G401.6 (cell line): Measurements from ENCODE around the gene ZMIZ1.

Experiments
- FAIRE-seq: peaks from 2 replicates; lab custom pipeline; 2012; peaks lifted over from hg19 to GRCh38; lab: Jason Lieb, UNC

ZMIZ1 gene

DNA sequence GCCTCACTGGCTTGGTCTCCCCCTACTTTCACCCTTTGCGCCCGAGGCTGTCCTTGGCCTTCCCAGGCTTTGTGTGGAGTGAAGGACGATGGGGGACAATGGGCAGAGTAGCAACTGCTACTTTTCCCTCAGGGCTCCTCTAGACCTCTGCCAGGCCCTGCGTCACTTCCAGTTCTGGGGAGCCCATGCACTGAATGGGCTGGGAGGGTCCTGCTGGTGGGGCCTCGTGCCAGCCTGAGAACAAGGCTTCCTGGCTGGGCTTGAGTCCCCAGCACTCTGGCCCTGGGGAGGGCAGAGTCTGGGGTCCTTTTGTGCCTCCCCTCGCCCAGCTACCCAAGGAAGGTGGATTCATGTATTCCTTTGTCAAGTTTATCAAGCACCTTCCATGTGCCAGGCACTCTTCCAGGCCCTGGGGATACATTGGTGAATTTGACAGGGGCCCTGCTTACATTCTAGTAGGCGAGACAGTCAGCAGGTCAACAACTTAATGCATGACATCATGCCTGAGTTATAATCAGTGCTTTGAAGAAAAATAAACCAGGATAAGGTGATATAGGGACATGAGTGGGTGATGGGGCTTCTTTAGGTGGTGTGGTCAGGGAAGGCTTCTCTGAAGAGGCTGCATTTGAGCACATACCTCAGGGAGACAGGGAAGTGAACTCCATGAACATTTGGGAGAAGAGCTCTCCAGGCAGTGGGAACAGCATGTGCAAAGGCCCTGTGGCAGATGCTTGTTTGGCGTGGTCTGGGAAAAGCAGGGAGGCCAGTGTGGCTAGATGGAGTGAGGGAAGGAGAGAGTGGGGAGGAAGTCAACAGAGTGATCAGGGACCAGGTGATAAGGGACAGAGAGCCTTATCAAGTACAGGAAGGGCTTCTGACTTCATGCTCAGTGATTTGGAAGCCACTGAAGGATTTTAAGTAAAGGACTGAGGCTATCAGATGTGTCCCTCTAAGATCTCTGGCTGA, 14.1 kb downstream of the ZMIZ1 start:
- no peak for FAIRE-seq

GRCh38 chr10:79084012-79084971, 15.5 kb downstream of the ZMIZ1 start:
- FAIRE-seq = no peak

DNA sequence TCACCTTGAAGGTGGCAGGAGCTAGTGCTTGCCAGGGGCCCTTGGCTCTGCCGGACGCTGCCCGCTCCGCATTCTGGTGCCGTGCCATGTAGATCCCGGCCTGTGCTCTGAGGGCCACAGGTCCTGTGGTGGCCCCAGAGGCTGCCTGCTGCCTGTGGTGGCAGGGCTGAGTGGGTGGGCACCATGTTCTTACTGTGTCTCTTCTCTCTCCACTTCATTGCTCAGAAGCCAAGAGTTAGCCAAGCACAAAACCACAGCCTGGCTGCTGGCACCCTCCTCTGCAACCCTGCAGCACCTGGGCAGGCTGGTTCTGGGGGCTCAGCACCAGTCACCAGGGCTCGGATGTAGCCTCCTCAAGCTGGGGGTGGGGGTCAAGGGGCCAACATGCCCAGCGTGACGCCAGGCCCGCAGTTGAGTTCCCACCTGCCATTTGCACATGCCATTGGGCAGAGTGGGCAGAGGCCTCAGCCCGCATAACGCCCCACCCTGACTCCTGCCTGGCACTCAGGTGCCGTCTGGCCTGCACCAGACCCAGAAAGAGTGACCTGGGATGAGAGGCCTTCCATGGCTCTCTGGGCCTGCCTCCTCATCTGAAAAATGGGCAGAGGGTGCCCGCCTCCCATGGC, 16.3 kb downstream of the ZMIZ1 start:
- FAIRE-seq = no peak

GRCh38 chr10:79086822-79087221, 18.1 kb downstream of the ZMIZ1 start:
- FAIRE-seq = no peak

- FAIRE-seq = no peak
Measured at GRCh38 chr10:79087721-79088120, 19.0 kb downstream of the ZMIZ1 start.

- FAIRE-seq = no peak
Measured at GRCh38 chr10:79088176-79088575, 19.4 kb downstream of the ZMIZ1 start.

- FAIRE-seq = no peak
Measured at GRCh38 chr10:79088613-79089355, 20.0 kb downstream of the ZMIZ1 start.

DNA sequence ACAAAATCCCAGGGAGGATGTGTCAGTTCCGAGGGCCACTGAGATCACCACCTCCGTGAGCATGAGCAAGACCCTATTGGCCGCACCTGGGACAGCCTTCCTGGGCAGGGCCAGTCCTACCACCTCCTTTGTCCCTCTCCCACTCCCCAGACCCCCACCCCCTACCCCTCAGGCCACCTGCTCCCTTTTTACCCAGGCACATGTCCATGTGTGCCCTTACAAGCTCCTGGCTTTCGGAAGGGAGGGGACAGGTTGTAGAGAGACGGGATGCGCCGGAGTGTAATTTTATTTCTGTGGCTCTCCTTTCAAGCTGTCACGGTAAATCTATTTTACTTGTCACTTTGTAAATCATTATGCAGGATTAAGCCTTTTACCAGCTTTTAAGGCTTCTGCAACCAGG, 20.9 kb downstream of the ZMIZ1 start:
- no peak for FAIRE-seq

DNA sequence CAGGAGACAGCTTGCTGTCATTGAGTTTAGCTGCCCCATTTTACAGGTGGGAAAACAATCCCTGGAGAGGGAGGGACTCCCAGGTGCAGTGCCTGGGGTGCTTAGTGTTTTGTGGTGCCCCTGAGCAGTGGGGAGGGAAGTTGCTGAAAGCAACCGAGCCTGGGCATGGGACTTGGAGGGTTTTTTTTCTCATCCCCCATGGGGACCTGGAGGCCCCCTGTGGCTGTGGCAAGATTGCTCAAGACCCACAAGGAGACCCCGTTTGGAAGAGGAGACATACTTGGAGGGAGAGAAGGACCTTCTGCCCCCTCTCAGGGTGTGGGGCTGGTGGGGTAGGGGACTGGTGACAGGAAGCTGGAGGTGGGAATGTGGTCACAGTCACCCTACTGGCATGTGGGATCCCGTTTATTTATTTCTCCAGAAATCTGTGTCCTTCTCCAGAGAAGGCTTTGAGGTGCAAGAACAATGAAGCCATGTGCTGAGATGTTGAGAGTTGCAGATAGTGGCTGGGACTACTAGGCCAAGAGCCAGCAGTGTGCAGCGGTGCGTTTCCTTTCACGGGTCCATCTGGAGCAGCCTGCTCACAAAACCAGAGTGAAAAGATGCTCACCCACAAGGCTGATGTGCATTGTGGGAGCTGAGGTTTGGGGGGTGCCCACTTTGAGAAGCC, 21.5 kb downstream of the ZMIZ1 start:
- FAIRE-seq = no peak

DNA sequence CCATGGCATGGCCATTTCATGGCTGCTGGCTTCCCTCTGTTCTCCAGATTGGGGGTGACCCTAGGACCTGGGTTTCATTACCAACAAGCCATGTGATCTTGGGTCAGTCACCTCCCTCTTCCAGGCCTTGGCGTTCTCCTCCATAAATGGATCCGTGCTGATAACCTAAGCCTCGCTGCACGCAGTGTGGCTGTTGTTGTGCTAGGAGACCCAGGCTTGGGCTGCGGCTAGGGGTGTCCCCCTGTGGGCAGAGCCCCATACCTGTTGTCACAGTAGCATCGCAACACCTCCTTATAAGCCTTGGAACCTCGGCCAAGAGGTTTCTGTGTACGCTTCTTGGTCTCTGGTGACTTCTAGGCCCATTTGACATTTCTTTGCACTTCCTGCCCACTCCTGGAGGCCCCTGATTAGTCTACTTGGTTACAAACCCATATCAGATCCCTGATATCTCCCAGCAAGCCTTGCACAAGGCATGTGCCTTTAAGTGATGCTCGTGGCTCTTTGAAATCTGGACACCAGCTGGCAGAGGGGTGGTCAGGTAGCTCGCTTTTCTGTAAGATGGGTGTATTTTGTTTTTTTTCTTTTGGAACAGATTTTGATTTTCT, 23.6 kb downstream of the ZMIZ1 start:
- no peak for FAIRE-seq

DNA sequence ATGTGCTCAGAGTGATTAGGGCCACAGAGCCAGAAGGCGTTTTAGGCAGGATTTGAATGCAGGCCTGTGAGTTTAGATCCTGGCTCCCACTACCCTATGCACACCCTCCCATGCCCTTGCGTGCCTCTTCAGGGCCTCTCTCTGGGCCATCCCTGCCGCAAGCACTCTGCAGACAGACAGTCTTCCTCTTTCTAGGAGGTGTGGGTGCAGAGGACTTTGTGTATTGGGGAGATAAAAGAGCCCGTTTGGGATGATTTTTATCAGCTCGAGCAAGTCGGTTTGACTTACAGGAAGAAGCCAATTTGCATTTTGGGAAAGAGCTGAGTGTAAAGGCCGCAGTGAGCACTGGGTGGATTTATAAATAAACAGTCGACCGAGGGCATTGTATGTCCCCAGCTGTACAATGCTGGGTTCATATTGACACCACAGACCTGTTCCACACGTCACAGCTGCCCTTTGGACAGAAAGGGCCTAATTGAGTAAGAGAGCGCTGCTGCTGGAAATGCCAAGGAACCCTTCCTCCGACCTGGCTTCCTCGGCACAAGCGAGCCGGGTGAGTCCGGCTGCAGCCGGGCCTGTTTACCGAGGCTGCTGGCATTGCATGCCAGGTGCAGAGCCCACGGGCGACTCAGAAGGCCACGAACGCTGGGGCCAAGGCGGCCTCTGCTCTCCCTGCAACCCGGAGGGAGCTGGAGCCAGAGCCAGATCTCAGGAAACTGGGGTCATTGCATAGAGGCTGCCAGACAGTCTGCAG, 25.1 kb downstream of the ZMIZ1 start:
- no peak for FAIRE-seq

- FAIRE-seq = no peak
Measured at GRCh38 chr10:79094412-79095175, 25.8 kb downstream of the ZMIZ1 start.

GRCh38 chr10:79095316-79095715, 26.6 kb downstream of the ZMIZ1 start:
- FAIRE-seq = no peak

DNA sequence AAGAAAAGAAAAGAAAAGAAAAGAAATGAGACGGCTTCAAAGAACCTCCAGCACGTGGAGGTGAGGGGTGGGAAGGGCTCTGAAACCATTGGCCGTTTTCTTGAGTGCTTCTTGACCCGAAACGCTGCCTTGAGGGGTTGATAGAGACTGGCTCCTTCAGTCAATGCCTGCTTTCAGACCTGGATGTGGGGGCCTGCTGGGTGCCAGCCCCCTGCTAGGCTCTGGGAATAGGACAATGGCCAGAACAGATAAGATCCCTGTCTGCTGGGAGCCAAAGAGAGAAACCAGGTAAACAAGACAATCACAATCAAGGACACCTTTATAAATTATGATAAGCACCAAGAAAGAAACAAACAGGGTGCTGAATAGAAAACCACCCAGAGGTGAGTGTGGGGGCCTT, 27.7 kb downstream of the ZMIZ1 start:
- no peak for FAIRE-seq

- FAIRE-seq = no peak
Measured at GRCh38 chr10:79097021-79097872, 28.5 kb downstream of the ZMIZ1 start.

DNA sequence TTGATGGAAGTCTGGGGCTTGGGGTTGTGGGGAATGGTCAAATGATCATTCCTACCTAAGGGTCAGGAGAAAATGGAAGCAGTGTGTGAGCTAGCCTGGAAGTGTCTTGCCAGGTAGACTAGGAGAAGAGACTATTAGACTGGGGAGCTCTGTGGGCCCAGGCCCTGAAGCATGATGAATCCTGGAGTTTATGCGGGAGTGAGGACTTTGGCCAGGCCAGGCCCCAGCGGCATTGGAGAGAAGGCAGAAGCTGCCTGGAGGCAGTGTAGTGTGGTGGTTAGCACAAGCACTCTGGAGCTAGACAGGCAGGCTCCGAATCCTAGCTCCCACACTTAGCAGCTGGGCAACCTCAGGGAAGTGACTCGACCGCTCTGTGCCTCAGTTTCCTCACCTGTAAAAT, 29.3 kb downstream of the ZMIZ1 start:
- FAIRE-seq = no peak

DNA sequence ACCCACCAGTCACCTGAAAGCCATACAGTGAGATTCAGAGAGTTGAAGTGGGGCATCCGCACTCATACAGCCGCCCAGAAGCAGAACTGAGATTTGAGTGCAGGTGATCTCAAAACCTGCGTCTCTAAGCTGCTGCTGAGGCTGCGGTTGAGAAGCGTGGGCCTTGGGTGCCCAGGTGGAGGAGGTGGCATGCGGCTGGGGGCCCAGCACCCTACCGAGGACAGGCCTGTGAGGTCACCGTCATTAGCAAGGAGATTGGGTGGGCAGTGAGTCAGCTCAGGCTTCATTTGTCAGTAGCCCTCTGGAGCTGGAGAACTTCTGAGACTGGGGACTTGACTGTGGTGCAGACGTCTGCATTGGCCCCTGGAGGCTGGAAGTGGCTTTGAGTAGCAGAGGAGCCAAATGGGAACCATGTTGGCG, 29.8 kb downstream of the ZMIZ1 start:
- FAIRE-seq = no peak

GRCh38 chr10:79099898-79100448, 31.2 kb downstream of the ZMIZ1 start:
- FAIRE-seq = no peak
